HEK293 (cell line): Measurements from ENCODE around the gene FGD3.

Experiments
- CTCF ChIA-PET: fragments of 350-600 bp; formaldehyde crosslinking; extraction: SDS; loops from one replicate; lab custom pipeline; 2021; ENCODE audit warnings: antibody characterized with exemption; lab: Yijun Ruan, JAX
- POLR2A ChIA-PET: fragments of 300-600 bp; formaldehyde crosslinking; extraction: SDS; loops from one replicate; lab custom pipeline; 2020; ENCODE audit warnings: antibody characterized with exemption, inconsistent platforms; lab: Yijun Ruan, JAX
- H3K27ac ChIP-seq: fragments of 200-500 bp; sonication (Bioruptor generic); 2 replicates; pipeline ENCODE4 v1.5.1; 2014; ENCODE audit warnings: low read depth, low read length, control low read depth, inconsistent platforms; ENCODE audit errors: extremely low read depth
- H3K36me3 ChIP-seq, 2 experiments: fragments of 200-500 bp in 1 of 2; sonication (Bioruptor generic) in 1 of 2; 1 replicate in 1 of 2; 2 replicates in 1 of 2; pipeline ENCODE4 v1.5.1; 2014 to 2017; ENCODE audit warnings: inconsistent platforms in 2 of 2, low read length in 2 of 2; ENCODE audit not compliant: control insufficient read depth in 2 of 2, insufficient read depth in 1 of 2
- H3K4me1 ChIP-seq: fragments of 200-500 bp; sonication (Bioruptor generic); 2 replicates; pipeline ENCODE4 v1.5.1; 2014; ENCODE audit warnings: mild to moderate bottlenecking, low read length, inconsistent platforms; ENCODE audit not compliant: control insufficient read depth, insufficient read depth
- H3K4me3 ChIP-seq: 2 replicates; pipeline ENCODE4 v1.5.1; 2011; ENCODE audit warnings: low read depth, mild to moderate bottlenecking, control low read depth, low read length, moderate library complexity
- H3K9me3 ChIP-seq: fragments of 200-500 bp; sonication (Bioruptor generic); 2 replicates; pipeline ENCODE4 v1.5.1; 2014; ENCODE audit warnings: low read depth, low read length, inconsistent platforms; ENCODE audit not compliant: control insufficient read depth, insufficient read depth
- AEBP2 ChIP-seq: fragments of 450-650 bp; formaldehyde crosslinking; IDR thresholded peaks from 2 replicates; pipeline ENCODE4 v1.5.1; 2016; ENCODE audit warnings: missing biosample characterization, missing genetic modification characterization, borderline replicate concordance
- HIC1 ChIP-seq: fragments of 450-650 bp; formaldehyde crosslinking; IDR thresholded peaks from 2 replicates; pipeline ENCODE4 v1.5.1; 2016; ENCODE audit warnings: missing biosample characterization, missing genetic modification characterization
- OVOL3 ChIP-seq: fragments of 450-650 bp; formaldehyde crosslinking; IDR thresholded peaks from 2 replicates; pipeline ENCODE4 v1.5.1; 2016; ENCODE audit warnings: missing biosample characterization, missing genetic modification characterization
- PRDM2 ChIP-seq: fragments of 450-650 bp; formaldehyde crosslinking; IDR thresholded peaks from 2 replicates; pipeline ENCODE4 v1.5.1; 2016; ENCODE audit warnings: missing biosample characterization, missing genetic modification characterization, borderline replicate concordance
- SCRT1 ChIP-seq: fragments of 450-650 bp; formaldehyde crosslinking; IDR thresholded peaks from 2 replicates; pipeline ENCODE4 v1.5.1; 2016; ENCODE audit warnings: missing biosample characterization, missing genetic modification characterization, borderline replicate concordance
- ZFP41 ChIP-seq: fragments of 450-650 bp; formaldehyde crosslinking; IDR thresholded peaks from 2 replicates; pipeline ENCODE4 v1.5.1; 2016; ENCODE audit warnings: missing biosample characterization, missing genetic modification characterization, borderline replicate concordance
- ZNF157 ChIP-seq: fragments of 450-650 bp; formaldehyde crosslinking; IDR thresholded peaks from 2 replicates; pipeline ENCODE4 v1.5.1; 2016; ENCODE audit warnings: missing biosample characterization, missing genetic modification characterization
- ZNF174 ChIP-seq: fragments of 450-650 bp; formaldehyde crosslinking; IDR thresholded peaks from 2 replicates; pipeline ENCODE4 v1.5.0; 2017; ENCODE audit warnings: missing biosample characterization, mild to moderate bottlenecking, missing genetic modification characterization
- ZNF302 ChIP-seq: fragments of 450-650 bp; formaldehyde crosslinking; IDR thresholded peaks from 2 replicates; pipeline ENCODE4 v1.5.1; 2016; ENCODE audit warnings: missing biosample characterization, missing genetic modification characterization, low read depth
- ZNF426 ChIP-seq: fragments of 450-650 bp; formaldehyde crosslinking; IDR thresholded peaks from 2 replicates; pipeline ENCODE4 v1.5.1; 2017; ENCODE audit warnings: missing biosample characterization, missing genetic modification characterization, mild to moderate bottlenecking, inconsistent platforms, moderate library complexity
- ZNF473 ChIP-seq: fragments of 450-650 bp; formaldehyde crosslinking; IDR thresholded peaks from 2 replicates; pipeline ENCODE4 v1.5.1; 2017; ENCODE audit warnings: missing biosample characterization, missing genetic modification characterization
- ZNF510 ChIP-seq: fragments of 450-650 bp; formaldehyde crosslinking; IDR thresholded peaks from 2 replicates; pipeline ENCODE4 v1.5.1; 2018; ENCODE audit warnings: mild to moderate bottlenecking, missing genetic modification characterization, missing biosample characterization; ENCODE audit not compliant: insufficient replicate concordance
- ZNF623 ChIP-seq: fragments of 450-650 bp; formaldehyde crosslinking; IDR thresholded peaks from 2 replicates; pipeline ENCODE4 v1.5.1; 2016; ENCODE audit warnings: missing biosample characterization, missing genetic modification characterization
- ZNF626 ChIP-seq: fragments of 450-650 bp; sonication (Bioruptor Pico); formaldehyde crosslinking; IDR thresholded peaks from 2 replicates; pipeline ENCODE4 v1.5.1; 2018; ENCODE audit warnings: missing biosample characterization, missing genetic modification characterization, inconsistent platforms
- ZNF692 ChIP-seq: fragments of 450-650 bp; formaldehyde crosslinking; IDR thresholded peaks from 2 replicates; pipeline ENCODE4 v1.5.1; 2016; ENCODE audit warnings: missing biosample characterization, missing genetic modification characterization
- ZNF791 ChIP-seq: fragments of 450-650 bp; formaldehyde crosslinking; IDR thresholded peaks from 2 replicates; pipeline ENCODE4 v1.5.1; 2016; ENCODE audit warnings: missing biosample characterization, missing genetic modification characterization

Gene FGD3

GRCh38 chr9:92986176-92987119 lies 39.1 kb downstream of the FGD3 start:
- H3K36me3 ChIP-seq: no peaks in the 10 kb centered on the region
- no peaks in the 10 kb centered on the region for H3K9me3 ChIP-seq
- H3K4me1 ChIP-seq: no peaks in the 10 kb centered on the region
- no peak for TF ChIP-seq ZNF626 (tag by site-specific recombination)
- TF ChIP-seq SCRT1 (tag by site-specific recombination): no peak
- TF ChIP-seq AEBP2: no peak
- TF ChIP-seq ZNF174 (tag by site-specific recombination): no peak
- TF ChIP-seq ZNF623 (tag by site-specific recombination): no peak
- no peak for TF ChIP-seq ZNF302
- no peak for TF ChIP-seq ZNF791 (tag by site-specific recombination)
- no peak for TF ChIP-seq ZNF473 (tag by site-specific recombination)
- TF ChIP-seq ZNF157 (tag by site-specific recombination): no peak
- TF ChIP-seq PRDM2: no peak
- TF ChIP-seq HIC1 (tag by site-specific recombination): no peak
- TF ChIP-seq ZNF692 (tag by site-specific recombination): no peak
- TF ChIP-seq ZFP41 (tag by site-specific recombination): no peak
- no peak for TF ChIP-seq ZNF426 (tag by site-specific recombination)
- no peak for TF ChIP-seq ZNF510 (tag by site-specific recombination)
- no peak for TF ChIP-seq OVOL3
- no peak overlapping the region for H3K27ac ChIP-seq
- no peak overlapping the region for H3K4me3 ChIP-seq
- ChIA-PET POLR2A (no interaction called here), CTCF (interaction anchor here (0.6 to 3.2 kb wide), 6 partner anchors 16 to 471 kb away, joined by 3 to 14 read pairs (median 3); no protein-coding TSS in a partner anchor)
